Right lobe of liver (tissue), 4 donors: ENCODE measurements around the gene MGA.

ENCODE experiments used
- POLR2A ChIP-seq: fragments of 450-650 bp; IDR thresholded peaks from one replicate; pipeline ENCODE4 v1.6.1; 2017; ENCODE audit warnings: antibody characterized with exemption, mild to moderate bottlenecking
- TF ChIP-seq, protein P1 (sequence below), 4 donors: fragments of 200-600 bp in 3 of 4; fragments of 450-650 bp in 1 of 4; IDR thresholded peaks; one replicate each; pipeline versions ENCODE4 v1.5.1 to v1.8.0; 2016 to 2022; ENCODE audit warnings: antibody characterized with exemption in 4 of 4, mild to moderate bottlenecking in 2 of 4
- donor health status: DM: no; HTN: no; CAD: no.
- donor health status: DM: no; HTN: no; CAD: no.
- donor health status: DM: no; HTN: yes; CAD: no.

DNA sequence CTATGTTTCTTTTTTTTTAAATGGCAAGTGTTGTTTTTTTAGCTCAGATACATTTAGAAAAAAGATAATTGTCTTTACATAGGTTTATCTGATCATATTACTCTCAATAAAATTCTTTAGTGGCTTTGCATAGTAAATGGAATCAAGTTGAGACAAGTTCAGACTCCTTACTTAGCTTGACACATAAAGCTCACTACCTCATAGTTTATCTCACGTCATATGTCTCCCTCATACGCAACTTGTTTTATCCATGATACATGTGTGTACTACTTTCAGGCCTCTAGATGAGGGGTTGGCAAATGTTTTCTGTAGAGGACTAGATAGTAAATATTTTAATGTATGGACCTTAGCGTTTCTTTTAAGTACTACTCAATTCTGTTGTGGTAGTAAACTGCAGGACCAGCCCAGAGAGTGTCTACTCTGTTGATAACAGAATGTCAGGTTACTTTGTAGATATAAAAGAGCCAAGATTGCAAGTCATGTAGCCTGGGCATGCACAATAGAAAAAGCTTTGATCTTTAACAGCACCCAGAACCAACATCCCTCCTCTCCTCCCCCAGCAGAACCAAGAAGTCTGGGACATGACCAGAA lies 28.2 kb upstream of the MGA start:
- TF ChIP-seq, protein P1, sequence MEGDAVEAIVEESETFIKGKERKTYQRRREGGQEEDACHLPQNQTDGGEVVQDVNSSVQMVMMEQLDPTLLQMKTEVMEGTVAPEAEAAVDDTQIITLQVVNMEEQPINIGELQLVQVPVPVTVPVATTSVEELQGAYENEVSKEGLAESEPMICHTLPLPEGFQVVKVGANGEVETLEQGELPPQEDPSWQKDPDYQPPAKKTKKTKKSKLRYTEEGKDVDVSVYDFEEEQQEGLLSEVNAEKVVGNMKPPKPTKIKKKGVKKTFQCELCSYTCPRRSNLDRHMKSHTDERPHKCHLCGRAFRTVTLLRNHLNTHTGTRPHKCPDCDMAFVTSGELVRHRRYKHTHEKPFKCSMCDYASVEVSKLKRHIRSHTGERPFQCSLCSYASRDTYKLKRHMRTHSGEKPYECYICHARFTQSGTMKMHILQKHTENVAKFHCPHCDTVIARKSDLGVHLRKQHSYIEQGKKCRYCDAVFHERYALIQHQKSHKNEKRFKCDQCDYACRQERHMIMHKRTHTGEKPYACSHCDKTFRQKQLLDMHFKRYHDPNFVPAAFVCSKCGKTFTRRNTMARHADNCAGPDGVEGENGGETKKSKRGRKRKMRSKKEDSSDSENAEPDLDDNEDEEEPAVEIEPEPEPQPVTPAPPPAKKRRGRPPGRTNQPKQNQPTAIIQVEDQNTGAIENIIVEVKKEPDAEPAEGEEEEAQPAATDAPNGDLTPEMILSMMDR (IDR thresholded peaks at IDR 0.05), result no peak
- no peak for TF ChIP-seq POLR2A
